Fibroblast of lung (primary cell): ENCODE results near the gene NOS3.
A peak's percentile ranks its signal among the peaks of the same experiment; 100 is the strongest.

Experiments
- CTCF ChIP-seq, 2 donors: IDR thresholded peaks in 1 of 2; conservative IDR thresholded peaks in 1 of 2; 1 replicate in 1 of 2; 2 replicates in 1 of 2; pipeline ENCODE4 v1.5.1; 2011 to 2012; ENCODE audit warnings: low read length in 2 of 2, control low read depth in 1 of 2, inconsistent platforms in 1 of 2, low read depth in 1 of 2, mild to moderate bottlenecking in 1 of 2
- EZH2 ChIP-seq: IDR thresholded peaks from 2 replicates; pipeline ENCODE4 v1.5.1; 2012; ENCODE audit warnings: low read length, control low read depth, mild to moderate bottlenecking; ENCODE audit errors: missing control alignments

GRCh38 chr7:151008511-151009323 lies 17.9 kb downstream of the NOS3 start:
- TF ChIP-seq CTCF (conservative IDR thresholded peaks at IDR 0.05 in 1 of 2, IDR thresholded peaks at IDR 0.05 in 1 of 2; ENCODE audit: low read depth in 1 of 2, low read length in 2 of 2), result peak; percentile 30 to 58
- TF ChIP-seq EZH2, result no peak
